ENCODE data around the gene AK9.

DNA sequence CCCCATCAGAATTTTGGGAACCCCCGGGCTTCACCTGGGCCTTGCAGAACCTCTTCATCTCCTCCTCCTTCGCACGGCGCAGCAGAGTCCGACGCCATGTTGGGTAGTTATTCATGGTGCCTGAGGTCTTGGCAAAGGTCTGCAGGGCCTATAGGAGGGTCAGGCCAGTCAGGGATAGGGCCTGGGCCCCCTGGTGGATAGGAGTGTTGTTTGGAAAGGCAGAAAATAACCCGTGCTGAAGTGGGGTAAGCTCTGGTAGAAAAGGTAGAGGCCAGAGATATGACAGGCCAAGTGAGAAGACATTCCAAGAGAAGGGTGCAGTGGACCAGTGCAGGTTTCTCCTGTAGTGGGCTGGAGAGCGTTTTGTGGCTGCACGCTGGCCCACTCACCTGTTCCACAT is 245.6 kb downstream of the AK9 start:
- no peak for TF ChIP-seq POLR2AphosphoS5 (IDR thresholded peaks at IDR 0.05)
- no peak for TF ChIP-seq POLR2A (IDR thresholded peaks at IDR 0.05)
- TF ChIP-seq CTCF (IDR thresholded peaks at IDR 0.05), result no peak
- no peak for TF ChIP-seq EP300 (IDR thresholded peaks at IDR 0.05)
